NCI-H1105 (cell line): ENCODE data around the gene PSAT1.
A peak's percentile ranks its signal among the peaks of the same experiment; 100 is the strongest.

ENCODE experiments used
- DNase-seq: peaks from one replicate; lab custom pipeline; 2025; lab: John Stamatoyannopoulos, UW

The PSAT1 gene

GRCh38 chr9:78368236-78368635 is 71.3 kb downstream of the PSAT1 start:
- DNase-seq = no peak

GRCh38 chr9:78369639-78370219 is 72.8 kb downstream of the PSAT1 start:
- peak; percentile 48 for DNase-seq

- DNase-seq = no peak
Measured at GRCh38 chr9:78370991-78371390, 74.1 kb downstream of the PSAT1 start.

- no peak for DNase-seq
Measured at GRCh38 chr9:78371981-78372380, 75.1 kb downstream of the PSAT1 start.
